ENCODE measurements around the gene NDUFV2.

DNA sequence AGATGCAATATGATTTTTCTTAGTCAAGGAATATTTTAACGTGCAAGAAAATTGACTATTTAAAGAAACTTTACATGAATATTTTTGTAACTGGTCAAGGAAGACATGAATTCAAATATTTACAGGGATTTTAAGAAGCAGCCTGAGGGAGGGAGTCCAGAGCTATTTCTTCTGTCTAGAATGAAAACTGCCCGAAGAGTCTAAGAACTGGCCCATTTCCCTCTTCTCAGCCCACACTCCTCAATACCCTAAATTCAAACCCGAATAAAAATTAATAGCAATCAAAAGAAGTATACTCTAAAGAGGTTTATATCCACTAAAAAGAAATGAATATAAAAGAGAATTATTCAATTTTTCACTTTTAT lies 6.5 kb upstream of the NDUFV2 start:
- TF ChIP-seq CTCF (IDR thresholded peaks at IDR 0.05) (no peak), POLR2AphosphoS5 (IDR thresholded peaks at IDR 0.05) (no peak), POLR2A (IDR thresholded peaks at IDR 0.05) (no peak), EP300 (IDR thresholded peaks at IDR 0.05) (no peak)

Measured in stomach (tissue), 4 donors.